K562 (cell line): ENCODE data around the gene PPP4R3A. TPM values are rescaled to one million over a fixed set of nuclear protein-coding genes. Genes with fewer than 3 reads are reported as not detected.
A peak's percentile ranks its signal among the peaks of the same experiment; 100 is the strongest.

Experiments
- ATAC-seq: fragments of 200-7000 bp; cut with Tn5 transposase; 3 replicates; pipeline ENCODE4 v1.9.1; 2020; ENCODE audit warnings: moderate library complexity
- BruUV-seq: library from RNA; stranded (reverse); fragments of 400-500 nt; replicated peaks from 2 replicates; lab custom pipeline; 2021; lab: Mats Ljungman, UMichigan
- CTCF ChIA-PET: fragments of 300-600 bp; formaldehyde crosslinking; extraction: SDS; loops from one replicate; lab custom pipeline; 2021; ENCODE audit warnings: low intra/inter-chr PET ratio; lab: Yijun Ruan, JAX
- POLR2A ChIA-PET: fragments of 300-600, 350-650 bp; sonication (Branson Sonifier 250); formaldehyde crosslinking; extraction: SDS; loops from one replicate; lab custom pipeline; 2021; ENCODE audit warnings: antibody characterized with exemption, inconsistent platforms; lab: Yijun Ruan, JAX
- DNase-seq, 4 experiments: peaks; one replicate each; pipeline versions ENCODE4 v3.0.0 to v3.0.0-alpha.2; 2011 to 2018; ENCODE audit warnings: low spot score in 3 of 4, mixed read lengths in 3 of 4; ENCODE audit errors: extremely low read depth in 1 of 4
- FAIRE-seq: peaks from 2 replicates; lab custom pipeline; 2011; peaks lifted over from hg19 to GRCh38; lab: Jason Lieb, UNC
- H2AFZ ChIP-seq: 2 replicates; pipeline ENCODE4 v1.6.0; 2011; ENCODE audit warnings: low read depth, low read length, control low read depth, inconsistent platforms
- H3K27ac ChIP-seq: fragments of 200-600 bp; 3 replicates; pipeline ENCODE4 v1.8.0; 2011; ENCODE audit warnings: low read depth, mild to moderate bottlenecking, control low read depth, inconsistent platforms, low read length, moderate library complexity, mixed read lengths; ENCODE audit errors: extremely low read depth
- H3K27me3 ChIP-seq, 2 experiments: fragments of 300-600 bp in 1 of 2; 2 replicates in 1 of 2; 3 replicates in 1 of 2; pipeline versions ENCODE4 v1.6.0 to v1.8.0; 2011; ENCODE audit warnings: inconsistent platforms in 2 of 2, low read length in 2 of 2, mild to moderate bottlenecking in 1 of 2, mixed read lengths in 1 of 2, moderate library complexity in 1 of 2; ENCODE audit not compliant: control insufficient read depth in 2 of 2, insufficient read depth in 2 of 2
- H3K36me3 ChIP-seq: fragments of 300-600 bp; 3 replicates; pipeline ENCODE4 v1.8.0; 2011; ENCODE audit warnings: mild to moderate bottlenecking, low read length, inconsistent platforms; ENCODE audit not compliant: control insufficient read depth, insufficient read depth
- H3K4me1 ChIP-seq, 2 experiments: fragments of 200-600 bp in 1 of 2; replicated peaks in 1 of 2; 2 replicates in 1 of 2; 3 replicates in 1 of 2; pipeline versions ENCODE4 v1.5.1 to v1.8.0; 2011; ENCODE audit warnings: inconsistent platforms in 2 of 2, low read length in 2 of 2, mild to moderate bottlenecking in 1 of 2, mixed read lengths in 1 of 2, moderate library complexity in 1 of 2; ENCODE audit not compliant: control insufficient read depth in 2 of 2, insufficient read depth in 2 of 2
- H3K4me2 ChIP-seq: 2 replicates; pipeline ENCODE4 v1.6.1; 2011; ENCODE audit warnings: low read length, control low read depth, inconsistent platforms, mixed read lengths; ENCODE audit not compliant: insufficient read depth
- H3K4me3 ChIP-seq: fragments of 200-600 bp; sonication (generic), shearing (Covaris generic); 2 replicates; pipeline ENCODE4 v1.5.1; 2016; ENCODE audit warnings: control low read depth, inconsistent platforms
- H3K79me2 ChIP-seq: fragments of 200-600 bp; 3 replicates; pipeline ENCODE4 v1.8.0; 2011; ENCODE audit warnings: low read length, inconsistent platforms; ENCODE audit not compliant: control insufficient read depth, insufficient read depth
- H3K9ac ChIP-seq, 2 experiments: 2 replicates each; pipeline versions ENCODE4 v1.6.0 to v1.6.1; 2011; ENCODE audit warnings: low read depth in 2 of 2, low read length in 2 of 2, control low read depth in 1 of 2, inconsistent platforms in 1 of 2, mild to moderate bottlenecking in 1 of 2, mixed read lengths in 1 of 2; ENCODE audit not compliant: insufficient read depth in 1 of 2
- H3K9me1 ChIP-seq: one replicate; pipeline ENCODE4 v1.6.0; 2011; ENCODE audit warnings: inconsistent platforms, mild to moderate bottlenecking, low read length, moderate library complexity; ENCODE audit not compliant: control insufficient read depth, insufficient read depth
- H3K9me3 ChIP-seq: replicated peaks from 2 replicates; pipeline ENCODE4 v1.5.1; 2011; ENCODE audit warnings: low read depth, low read length, inconsistent platforms; ENCODE audit not compliant: control insufficient read depth, insufficient read depth
- H4K20me1 ChIP-seq: replicated peaks from 2 replicates; pipeline ENCODE4 v1.6.1; 2011; ENCODE audit warnings: low read length, inconsistent platforms, mixed read lengths; ENCODE audit not compliant: control insufficient read depth, insufficient read depth
- ARID4B ChIP-seq: sonication (generic); formaldehyde crosslinking; IDR thresholded peaks from 2 replicates; pipeline ENCODE4 v1.8.0; 2022; ENCODE audit warnings: mild to moderate bottlenecking, missing genetic modification reagents
- IFI16 ChIP-seq: fragments of 250-450 bp; sonication (Bioruptor Pico); IDR thresholded peaks from 2 replicates; pipeline ENCODE4 v2.1.2; 2022; ENCODE audit warnings: mild to moderate bottlenecking, inconsistent platforms
- MTA2 ChIP-seq: fragments of 450-650 bp; IDR thresholded peaks from 2 replicates; pipeline ENCODE4 v1.6.1; 2016; ENCODE audit warnings: low read depth
- ZNF124 ChIP-seq: sonication (generic); formaldehyde crosslinking; IDR thresholded peaks from 2 replicates; pipeline ENCODE4 v1.8.1; 2022; ENCODE audit warnings: missing genetic modification reagents
- ZNF512 ChIP-seq: IDR thresholded peaks from 2 replicates; pipeline ENCODE4 v1.6.1; 2016; ENCODE audit warnings: missing genetic modification characterization, missing compliant biosample characterization
- WGBS: fragments of 100-300 bp; shearing (Covaris generic); methylation state at CpG from one replicate; pipeline ENCODE4 v1.1.6; 2016; ENCODE audit warnings: low coverage, mixed read lengths; ENCODE audit not compliant: insufficient coverage; ENCODE audit errors: missing lambda C conversion rate; 5-methylcytosine and 5-hydroxymethylcytosine counted together
- in situ Hi-C: fragments of 300-500 bp; cut with MboI; formaldehyde crosslinking; loops from 4 replicates; pipeline ENCODE4 v1.15.0; 2018; ENCODE audit warnings: inconsistent platforms, mixed read lengths
- intact Hi-C: fragments of 100-400 bp; cut with micrococcal nuclease; formaldehyde crosslinking; loops from 2 replicates; pipeline ENCODE4 v1.14.2; 2022
- polyA plus RNA-seq, 8 experiments: library from polyadenylated mRNA; depleted of rRNA in 4 of 8; stranded (reverse) in 5 of 8; unstranded in 3 of 8; fragments of >200 nt; fragmentation: Nextera tagmentation in 2 of 8; fragmentation: Illumina TruSeq in 1 of 8; extraction: Ambion mirVana in 2 of 8; extraction: Trizol in 1 of 8; gene quantifications; 2 replicates each; pipeline versions ENCODE4 v1.2.1 to v1.2.3, GENCODE V29; 2011 to 2014; ENCODE audit warnings: inconsistent platforms in 1 of 8, missing spikeins in 1 of 8
- total RNA-seq, 7 experiments: library from RNA; depleted of rRNA in 6 of 7; stranded (reverse); fragments of >200 nt in 6 of 7; fragmentation: Illumina TruSeq in 2 of 7; extraction: Trizol in 2 of 7; gene quantifications; 2 replicates each; pipeline versions ENCODE4 v1.2.1 to v1.2.3, GENCODE V29; 2011 to 2021; ENCODE audit warnings: low replicate concordance in 1 of 7

The PPP4R3A gene
- total and polyA plus RNA-seq, 9 of the 15 experiments (the other 6 are each of a cell fraction or from before 2014, with no cell fraction given) = 9.5 to 54.9 (median 44.9) TPM

- no peak for DNase-seq
- in situ Hi-C loops = no loop called here
- no peaks in the 10 kb centered on the region for H3K27me3 ChIP-seq
- peak; percentile 66 for TF ChIP-seq ZNF512 (tag)
- TF ChIP-seq ZNF124 (CRISPR knock-in tag) = no peak
- no peak overlapping the region for H2AFZ ChIP-seq
- no peaks in the 10 kb centered on the region for H3K9me3 ChIP-seq
- H4K20me1 ChIP-seq = no peaks in the 10 kb centered on the region
- no peak overlapping the region for H3K4me3 ChIP-seq
- no peaks in the 10 kb centered on the region for H3K79me2 ChIP-seq
- ChIA-PET POLR2A (no interaction called here), CTCF (no interaction called here)
- H3K36me3 ChIP-seq = no peaks in the 10 kb centered on the region
- ATAC-seq = no peak
- no peak overlapping the region for H3K27ac ChIP-seq
- H3K4me1 ChIP-seq = no peaks in the 10 kb centered on the region
- H3K9ac ChIP-seq = no peak overlapping the region
- no peak for FAIRE-seq
- no TSS peak for BruUV-seq
- intact Hi-C loops = no loop called here
- no peak overlapping the region for H3K4me2 ChIP-seq
- H3K9me1 ChIP-seq = no peaks in the 10 kb centered on the region
These were observed 35.1 kb upstream of the PPP4R3A start for GRCh38 chr14:91545204-91545603.

DNA sequence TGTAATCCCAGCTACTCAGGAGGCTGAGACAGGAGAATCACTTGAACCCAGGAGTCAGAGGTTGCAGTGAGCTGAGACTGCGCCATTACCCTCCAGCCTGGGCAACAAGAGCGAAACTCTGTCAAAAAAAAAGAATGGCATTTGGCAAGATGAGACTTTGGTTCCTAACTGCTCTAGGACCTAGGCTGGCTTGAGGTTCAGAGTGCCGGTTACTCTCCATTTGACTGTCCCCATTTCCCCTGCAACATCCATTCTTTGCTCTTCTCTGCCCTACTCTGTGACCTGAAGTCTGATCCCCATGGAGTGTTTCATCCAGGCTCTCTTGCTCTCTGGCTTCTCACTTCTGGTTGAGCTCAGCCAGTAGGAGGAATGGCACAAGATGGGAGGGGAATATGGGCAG lies 26.2 kb upstream of the PPP4R3A start:
- no peak overlapping the region for H3K4me2 ChIP-seq
- no peaks in the 10 kb centered on the region for H3K4me1 ChIP-seq
- H3K79me2 ChIP-seq = no peaks in the 10 kb centered on the region
- no peak overlapping the region for H3K9ac ChIP-seq
- FAIRE-seq (no peak), ATAC-seq (no peak), DNase-seq (no peak)
- no TSS peak for BruUV-seq
- H3K27me3 ChIP-seq = peaks cover 0 to 6% of the 10 kb centered on the region in 2 experiments; a peak in 2 of 5 replicates
- 22% methylated on average over 3 of the region's 3 CpGs for WGBS
- ChIA-PET POLR2A (no interaction called here), CTCF (no interaction called here)
- H3K36me3 ChIP-seq = no peaks in the 10 kb centered on the region
- no peaks in the 10 kb centered on the region for H3K9me3 ChIP-seq
- H4K20me1 ChIP-seq = no peaks in the 10 kb centered on the region
- in situ Hi-C loops = no loop called here
- H3K9me1 ChIP-seq = no peaks in the 10 kb centered on the region
- intact Hi-C loops = no loop called here
- TF ChIP-seq MTA2 (no peak), ARID4B (no peak), IFI16 (CRISPR knock-in tag) (no peak)
- no peak overlapping the region for H3K4me3 ChIP-seq
- no peak overlapping the region for H3K27ac ChIP-seq
- H2AFZ ChIP-seq = no peak overlapping the region
